ENCODE results near the gene OVCH2.
"Not testable (repeated sequence)": the region's sequence is repeated elsewhere in the genome, so short reads cannot be mapped to it uniquely, and the experiment has no call there.

OVCH2 gene

DNA sequence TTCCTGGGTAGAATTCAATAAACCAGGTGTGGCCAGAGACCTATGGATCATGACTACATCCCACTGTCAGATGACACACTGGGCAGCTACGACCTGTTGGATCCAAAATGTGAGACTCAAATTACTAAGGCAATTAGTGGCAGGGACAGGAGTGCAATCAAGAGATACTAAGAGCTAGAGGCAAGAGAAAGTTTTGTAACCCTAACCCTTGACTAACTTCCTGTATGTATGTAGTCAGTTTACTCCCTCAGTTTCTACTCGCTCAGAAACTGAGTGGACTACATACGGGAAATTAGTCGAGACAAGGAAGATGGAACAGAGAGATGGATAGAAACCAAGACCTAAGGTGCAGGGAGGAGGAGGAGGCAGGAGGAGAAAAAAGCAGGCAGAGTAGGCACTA is 35.6 kb downstream of the OVCH2 start:
- DNase-seq: no peak

DNA sequence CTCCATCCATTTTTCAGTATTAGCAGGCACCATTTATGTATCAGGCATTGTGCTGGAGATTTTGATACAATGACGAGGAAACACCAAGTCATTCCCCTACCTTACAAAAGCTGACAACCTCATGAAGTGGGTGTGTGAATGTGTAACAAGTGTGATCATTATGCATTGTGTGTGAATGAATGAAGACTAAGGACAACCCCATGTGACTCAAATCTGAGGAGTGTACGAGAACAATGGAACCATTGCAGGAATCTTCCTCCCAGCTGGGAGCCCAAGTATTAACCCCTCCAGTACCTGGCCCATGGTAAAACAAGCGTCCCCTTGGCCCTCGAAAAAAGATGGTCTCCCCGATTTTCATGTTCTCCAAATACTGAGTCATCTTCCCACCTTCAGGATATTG is 37.4 kb downstream of the OVCH2 start:
- no peak for DNase-seq

DNA sequence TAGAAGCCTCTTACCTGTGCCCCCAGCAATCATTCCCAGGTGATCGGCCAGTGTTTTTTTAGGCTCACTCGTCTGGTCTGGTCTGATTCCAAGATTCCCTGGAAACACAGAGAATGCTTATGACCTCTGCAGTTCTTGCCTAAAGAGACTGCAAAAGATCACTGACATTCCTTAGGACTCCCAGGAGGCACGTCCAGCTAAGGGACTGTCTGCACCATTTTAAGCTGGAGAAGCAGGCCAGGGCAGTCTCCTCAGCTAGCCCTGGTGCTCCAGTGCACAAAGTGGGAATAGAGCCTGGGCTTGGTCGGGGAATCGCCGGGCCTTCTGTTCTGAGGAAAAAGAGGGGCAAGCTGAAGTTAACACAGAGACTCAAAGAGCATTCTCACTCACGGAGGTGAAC is 37.8 kb downstream of the OVCH2 start:
- no peak for DNase-seq

DNA sequence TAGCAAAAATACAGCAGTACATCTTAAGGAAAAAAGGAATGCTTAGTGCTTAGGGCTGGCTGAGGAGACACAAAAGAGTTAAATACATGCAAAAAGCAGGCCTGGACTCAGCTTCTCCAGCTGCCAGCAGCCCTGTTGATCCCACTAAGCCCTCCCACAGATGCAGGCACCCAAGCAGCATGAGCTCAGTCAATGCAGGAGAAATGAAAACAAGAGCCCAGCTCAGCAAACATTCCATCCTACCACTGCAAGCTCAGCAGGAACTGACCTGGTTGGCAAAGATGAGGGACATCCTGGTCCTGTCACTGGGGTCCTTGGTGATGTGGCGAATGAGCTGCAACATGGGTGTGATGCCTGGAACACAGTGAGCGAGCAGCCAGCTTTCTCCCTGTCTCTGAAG is 38.8 kb downstream of the OVCH2 start:
- no peak for DNase-seq

DNA sequence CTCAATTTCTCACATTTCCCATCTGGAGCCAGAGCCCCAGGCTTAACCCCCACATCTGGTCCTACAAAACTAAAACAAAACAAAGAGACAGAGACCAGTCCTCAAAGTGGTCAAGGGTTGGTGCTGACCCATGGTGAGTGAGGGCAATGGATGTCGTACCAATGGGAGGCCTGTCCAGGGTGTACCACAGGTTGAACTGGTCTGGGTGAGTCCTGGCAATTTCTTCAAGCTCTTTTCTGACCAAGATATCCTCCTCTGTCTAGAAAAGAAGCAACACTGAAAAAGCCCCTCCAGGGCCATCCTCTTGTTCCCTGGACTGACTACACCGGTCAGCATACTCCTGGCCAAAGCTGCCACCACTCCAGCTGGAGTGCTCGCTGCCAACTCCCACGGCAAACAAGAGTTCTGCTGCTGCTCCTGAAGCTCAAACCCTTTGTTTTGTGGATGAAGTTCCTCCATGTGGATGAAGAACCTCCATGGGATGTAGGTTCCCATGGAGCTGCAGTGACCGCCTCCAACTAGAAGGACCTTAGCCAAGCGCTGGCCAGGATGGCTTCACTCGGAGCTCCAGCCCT is 39.9 kb downstream of the OVCH2 start:
- DNase-seq: no peak

DNA sequence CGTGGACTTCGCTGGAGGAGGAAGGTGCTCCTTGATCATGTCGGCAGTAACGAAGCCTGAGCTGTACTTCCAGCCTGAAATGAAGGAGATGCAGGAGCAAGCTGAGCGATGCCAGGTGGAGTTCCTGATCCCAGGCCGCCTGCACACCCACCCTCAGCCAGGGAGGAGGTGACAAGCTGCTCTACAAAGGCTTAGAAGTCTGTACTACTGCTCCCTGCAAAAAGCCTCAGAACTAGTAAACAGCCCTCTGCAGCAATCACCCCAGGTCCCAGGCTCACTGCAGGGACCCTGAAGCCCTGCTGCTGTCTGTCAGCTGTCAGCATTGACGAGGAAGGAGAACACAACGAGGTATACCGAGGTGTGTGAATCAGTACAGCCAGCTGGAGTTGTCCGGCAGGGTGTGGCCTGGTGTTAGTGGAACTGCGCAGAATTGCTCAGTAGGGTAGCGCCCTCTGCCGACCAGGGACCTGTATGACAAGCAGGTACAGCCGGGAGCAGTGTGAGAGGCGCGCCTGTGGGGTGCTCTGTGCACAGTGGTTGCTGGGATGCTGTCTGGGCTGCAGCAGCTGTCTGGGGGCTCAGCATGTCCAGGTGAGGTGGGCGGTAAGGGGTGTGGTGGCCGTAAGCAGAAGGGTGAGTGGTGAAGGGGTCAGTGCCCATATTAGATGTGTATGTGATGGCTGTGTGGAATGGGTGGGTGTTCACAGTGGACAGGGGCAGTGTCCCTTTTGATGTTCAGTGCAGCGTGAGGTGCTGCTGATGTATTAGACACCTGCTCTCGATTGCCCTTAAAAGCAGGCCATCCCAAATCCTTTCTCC is 40.6 kb downstream of the OVCH2 start:
- peak; percentile 19 to 36 (median 25) for DNase-seq

DNA sequence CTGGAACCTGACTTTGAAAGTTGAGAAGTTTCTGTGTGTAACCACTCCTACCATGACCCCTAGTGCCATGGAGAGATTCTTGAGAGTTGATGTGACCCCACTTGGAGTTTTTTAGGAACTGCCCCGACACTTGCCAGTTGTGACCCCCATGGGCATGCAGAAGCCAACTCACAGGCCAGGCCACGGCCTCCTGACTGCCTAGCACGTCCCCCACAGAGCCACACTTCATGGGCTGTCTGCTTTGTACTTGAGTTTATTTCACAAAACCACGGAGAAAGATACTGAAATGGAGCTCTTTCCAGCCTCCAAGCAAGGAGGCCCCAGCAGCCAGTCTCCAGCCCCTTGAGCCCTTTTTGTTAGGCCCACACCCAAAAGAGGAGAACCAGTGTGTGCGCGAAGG is 41.4 kb downstream of the OVCH2 start:
- no peak for DNase-seq

DNA sequence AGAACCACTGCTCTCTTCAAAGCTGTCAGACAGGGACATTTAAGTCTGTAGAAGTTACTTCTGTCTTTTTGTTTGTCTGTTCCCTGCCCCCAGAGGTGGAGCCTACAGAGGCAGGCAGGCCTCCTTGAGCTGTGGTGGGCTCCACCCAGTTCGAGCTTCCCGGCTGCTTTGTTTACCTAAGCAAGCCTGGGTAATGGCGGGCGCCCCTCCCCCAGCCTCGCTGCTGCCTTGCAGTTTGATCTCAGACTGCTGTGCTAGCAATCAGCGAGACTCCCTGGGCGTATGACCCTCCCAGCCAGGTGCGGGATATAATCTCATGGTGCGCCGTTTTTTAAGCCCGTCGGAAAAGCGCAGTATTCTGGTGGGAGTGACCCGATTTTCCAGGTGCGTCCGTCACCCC is 42.7 kb downstream of the OVCH2 start:
- not testable (repeated sequence) for DNase-seq

DNA sequence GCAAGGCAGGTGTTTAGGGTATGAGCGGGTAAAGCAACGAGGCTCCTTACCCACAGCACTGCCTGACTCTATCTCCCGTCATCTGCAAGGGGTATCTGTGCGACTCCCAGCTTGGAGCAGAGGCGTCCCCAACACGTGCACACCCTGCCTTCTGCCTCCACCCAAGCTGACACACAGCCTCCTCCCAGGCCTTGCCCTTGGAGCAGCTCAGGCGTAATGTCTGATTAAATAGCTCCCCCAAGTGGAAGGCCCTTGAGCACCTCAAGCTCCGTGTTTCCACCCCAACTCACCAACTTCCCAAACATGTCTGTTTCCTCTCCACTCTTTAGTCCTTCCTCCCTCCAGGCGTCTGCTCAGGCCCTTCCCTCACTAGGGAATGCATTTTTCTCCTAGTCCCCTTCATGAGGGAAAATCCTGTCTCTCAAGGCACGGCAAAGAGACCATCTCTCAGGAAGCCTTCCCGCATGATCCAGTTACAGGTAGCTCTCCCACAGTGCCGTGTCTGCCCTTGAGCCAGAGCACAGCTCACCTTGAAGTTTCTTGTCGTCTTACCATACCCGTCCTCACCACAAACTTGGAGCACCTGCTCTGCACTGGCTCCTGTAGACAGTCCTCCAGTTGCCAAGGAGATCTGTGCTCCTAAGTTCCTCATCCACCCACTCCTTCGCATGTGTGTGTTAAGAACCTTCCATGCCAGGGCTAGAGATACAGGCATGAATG is 48.8 kb downstream of the OVCH2 start:
- no peak for DNase-seq

DNA sequence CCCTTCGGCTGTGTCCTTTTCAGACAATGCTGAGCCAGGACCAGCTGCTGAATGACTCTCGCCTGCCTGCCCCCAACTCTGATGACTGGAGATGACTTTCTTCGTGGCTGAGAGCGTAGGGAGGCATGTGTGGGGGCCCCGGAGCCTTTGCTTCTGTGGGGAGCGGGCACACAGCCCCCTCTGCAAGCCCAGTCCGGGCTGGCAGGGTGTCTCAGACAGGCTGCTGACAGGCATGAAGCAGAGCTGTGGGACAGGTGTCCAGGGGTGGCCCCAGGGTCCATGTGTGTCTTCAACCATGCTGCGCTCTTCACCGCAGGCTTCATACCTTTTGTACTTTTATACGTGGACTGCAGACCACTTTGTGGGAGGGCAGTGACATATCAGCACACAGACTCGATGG is 49.6 kb downstream of the OVCH2 start:
- DNase-seq: no peak

DNA sequence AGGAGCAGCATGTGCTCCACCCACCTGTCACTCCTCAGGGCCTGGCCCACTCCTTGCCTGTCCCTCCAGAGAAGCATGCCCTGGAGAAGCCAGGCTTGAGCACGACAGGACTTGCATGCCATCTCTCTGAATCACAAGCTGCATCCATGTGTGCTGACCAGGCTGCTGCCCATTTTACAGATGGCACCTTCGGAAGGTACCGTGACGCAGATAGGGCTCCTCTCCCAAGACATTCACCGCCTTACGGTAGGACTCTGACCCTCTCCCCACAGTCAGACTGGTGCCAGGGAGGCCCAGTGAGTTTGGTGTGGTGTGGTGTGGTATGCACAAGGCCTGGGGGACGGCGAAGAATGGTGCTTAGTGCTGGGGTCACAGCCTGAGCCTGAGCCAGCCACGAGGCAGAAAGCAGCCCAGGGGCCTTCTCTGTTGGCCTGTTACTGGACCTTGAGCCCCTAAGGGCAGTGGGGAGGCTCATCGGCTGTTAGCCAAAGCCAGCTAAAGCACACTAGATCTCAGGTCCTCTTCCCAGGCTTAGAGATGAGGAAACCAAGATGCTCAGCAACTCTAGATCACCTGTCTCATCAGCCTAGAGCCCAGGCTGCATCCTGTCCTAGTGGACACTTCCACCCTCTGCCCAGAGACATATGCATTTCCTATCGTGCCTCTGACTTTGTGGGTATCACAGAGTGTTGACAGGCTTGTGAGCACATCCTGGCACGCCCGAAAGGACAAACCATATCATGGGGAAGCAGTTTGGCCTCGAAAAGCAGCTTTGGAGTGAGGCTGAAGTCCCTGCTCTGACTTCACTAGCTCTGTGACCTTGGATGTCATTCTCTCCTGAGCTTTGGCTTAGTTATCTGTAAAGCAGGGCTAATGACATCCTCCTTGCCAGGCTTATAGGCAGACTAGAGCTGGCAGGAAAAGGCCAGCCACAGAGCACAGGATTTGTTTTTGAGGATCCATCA is 50.7 kb downstream of the OVCH2 start:
- DNase-seq: no peak

DNA sequence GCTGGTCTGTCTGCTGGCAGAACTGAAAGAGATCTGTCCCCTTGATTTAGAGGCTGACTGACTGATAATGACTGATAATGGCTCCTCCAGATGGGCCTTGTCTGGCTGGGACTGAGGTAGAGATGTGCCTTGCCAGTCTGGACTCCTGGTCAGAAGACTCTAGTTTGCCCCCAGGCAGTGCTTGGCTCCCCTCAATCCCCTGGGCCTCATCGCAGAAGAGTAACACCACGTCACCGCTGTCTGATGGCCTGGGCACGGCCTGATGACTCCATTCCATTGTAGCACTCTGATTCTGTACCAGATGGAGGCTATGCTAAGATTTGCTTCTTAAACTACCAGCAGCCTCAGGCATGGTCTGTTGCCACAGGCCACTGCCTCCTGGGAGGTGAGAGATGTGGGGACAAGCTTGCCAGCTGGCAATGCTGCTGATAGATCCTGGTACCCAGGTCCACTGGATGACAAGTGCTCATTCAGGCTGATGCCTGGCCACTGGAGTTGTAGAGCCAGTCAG is 52.0 kb downstream of the OVCH2 start:
- no peak for DNase-seq

DNA sequence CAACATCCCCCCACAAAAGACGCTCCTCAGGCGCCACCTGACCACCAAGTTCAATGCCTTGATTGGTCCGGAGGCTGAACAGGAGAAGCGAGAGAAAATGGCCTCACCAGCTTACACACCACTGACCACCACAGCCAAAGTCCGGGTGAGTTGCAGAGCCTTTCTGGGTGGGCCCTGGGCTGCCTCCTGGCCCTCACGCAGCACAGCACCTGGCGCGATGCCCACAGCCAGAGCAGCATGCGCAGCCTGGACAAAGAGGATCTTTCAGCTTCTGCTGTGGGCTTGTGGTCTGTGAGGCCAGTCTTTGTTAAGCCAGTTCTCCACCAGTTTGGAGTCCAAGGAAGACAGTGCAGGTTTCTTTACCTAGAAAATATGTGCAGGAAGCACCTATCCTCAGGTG is 54.6 kb downstream of the OVCH2 start:
- DNase-seq: no peak

DNA sequence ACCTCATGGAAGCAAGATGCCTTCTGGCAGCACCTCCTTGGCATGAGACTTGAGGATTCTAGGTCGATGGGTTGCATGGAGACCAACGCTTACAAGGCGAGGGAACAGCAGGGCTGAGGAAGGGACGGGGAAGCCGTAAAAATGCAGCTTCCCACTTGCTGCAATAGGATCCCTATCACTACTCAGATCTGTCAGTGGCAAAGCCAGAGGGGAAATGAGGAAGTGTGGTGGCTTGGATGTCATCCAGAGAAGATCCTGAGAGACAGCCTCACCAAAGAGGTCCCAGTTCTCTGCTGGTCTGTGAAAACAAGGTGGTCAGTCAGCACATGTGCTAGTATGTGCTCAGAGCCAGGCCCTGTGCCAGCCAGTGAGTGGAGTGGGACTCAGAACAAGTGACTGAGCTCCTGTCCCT is 55.1 kb downstream of the OVCH2 start:
- DNase-seq: no peak

DNA sequence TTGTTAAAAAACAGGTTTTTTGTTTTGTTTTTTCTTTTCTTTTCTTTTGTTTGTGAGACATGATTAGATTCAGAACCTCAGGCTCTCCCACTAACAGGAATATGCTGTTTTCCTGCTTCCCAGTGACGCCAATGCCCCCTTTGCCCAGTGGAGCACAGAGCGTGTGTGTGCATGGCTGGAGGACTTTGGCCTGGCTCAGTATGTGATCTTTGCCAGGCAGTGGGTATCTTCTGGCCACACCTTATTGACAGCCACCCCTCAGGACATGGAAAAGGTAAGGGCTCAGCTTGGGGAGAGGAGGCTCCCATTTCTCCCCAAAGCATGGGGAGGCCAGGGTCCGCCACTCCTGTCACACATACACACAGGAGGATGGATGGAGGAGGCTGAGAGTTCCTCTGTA is 58.0 kb downstream of the OVCH2 start:
- DNase-seq: no peak

DNA sequence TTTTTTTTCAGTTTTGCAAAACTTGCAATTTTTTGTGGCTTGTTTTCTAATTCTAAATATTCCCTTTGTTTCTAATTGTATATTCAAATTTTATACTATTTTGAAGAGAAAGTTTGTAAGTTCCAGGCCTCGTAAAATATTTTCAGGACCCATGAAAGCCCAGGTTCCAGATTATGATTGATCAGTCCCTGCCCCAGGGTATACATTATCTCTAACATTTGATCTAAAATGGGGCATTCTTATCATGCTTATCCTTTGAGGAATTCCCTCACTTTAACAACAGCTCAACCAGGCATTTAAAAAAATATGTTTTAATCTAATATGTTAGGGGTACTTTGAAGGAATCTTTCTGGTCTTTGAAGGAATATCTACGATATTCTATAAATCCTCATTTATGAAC is 59.4 kb downstream of the OVCH2 start:
- no peak for DNase-seq

DNA sequence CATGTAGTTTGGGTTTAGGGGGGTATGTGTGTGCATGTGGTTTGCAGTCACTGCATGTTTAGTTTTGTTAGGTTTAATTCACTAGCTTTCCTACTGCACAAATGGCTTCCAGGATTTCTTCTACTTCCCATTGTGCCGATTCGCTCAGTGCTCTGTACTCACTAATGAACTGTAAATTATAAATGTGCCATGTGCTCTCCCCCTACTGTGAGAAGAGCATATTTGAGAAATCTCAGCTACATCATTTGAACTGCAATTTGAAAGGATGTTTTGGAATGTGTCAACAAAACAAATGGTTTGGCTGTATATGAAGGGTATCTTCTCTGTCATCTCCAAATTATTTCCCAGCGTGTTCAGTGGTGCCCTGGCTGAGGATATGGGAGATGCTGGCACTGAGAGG is 61.1 kb downstream of the OVCH2 start:
- no peak for DNase-seq

DNA sequence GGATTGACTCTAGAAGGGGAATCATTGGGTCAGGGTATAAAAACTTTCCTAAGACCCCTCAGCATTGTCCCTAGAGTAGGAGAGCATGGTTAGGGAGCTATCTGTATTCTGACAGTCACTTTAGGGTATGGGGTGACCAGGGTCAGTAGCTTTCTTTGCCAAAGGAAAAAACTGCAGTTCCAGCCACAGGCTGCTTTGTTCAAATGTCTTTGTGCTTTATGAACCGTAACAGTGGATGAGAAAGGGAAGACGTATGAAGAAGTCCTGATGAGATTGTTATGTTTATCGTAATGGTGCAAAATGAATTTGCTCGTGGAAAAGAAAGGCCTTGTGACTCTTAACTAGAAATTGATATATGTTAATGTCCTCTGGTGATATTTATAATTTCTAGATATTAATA is 63.0 kb downstream of the OVCH2 start:
- no peak for DNase-seq

DNA sequence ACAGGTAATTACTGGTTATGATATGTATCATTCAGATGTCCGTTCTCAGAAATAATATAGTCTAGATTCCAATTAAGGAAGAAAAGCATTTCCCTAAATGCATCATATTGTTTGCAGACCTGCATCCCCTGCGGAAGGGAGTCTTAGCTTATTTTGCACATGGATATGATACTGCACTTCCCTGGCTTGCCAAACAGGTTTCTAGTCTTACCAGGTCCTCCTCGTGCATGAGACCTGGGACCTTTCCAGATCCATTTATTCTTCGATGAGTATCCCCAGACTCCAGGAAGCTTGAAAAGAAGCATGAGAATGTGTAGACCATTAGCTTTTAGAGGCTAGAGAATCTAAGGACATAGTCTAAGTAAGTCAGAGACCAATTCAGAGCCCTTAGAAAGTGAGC is 63.5 kb downstream of the OVCH2 start:
- DNase-seq: no peak

DNA sequence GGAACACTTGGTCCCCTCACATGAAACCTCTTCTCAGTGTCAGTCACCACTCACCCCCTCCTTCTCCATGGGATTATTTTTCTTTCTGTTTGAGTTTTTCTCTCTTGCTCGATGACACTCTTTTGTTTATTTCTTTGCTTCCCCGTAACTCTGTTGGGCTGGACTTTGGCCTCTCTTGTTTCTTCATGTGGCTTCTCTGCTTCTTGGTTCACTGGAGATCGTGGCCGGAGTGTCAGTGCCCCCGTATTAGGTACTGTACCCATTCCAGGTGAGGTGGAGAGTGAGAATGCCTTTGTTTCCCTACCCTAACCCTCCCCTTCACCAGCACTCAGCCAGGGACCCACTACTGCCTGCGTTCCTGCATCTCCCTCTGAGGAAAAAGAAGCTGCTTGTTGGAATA is 65.5 kb downstream of the OVCH2 start:
- DNase-seq: no peak

DNA sequence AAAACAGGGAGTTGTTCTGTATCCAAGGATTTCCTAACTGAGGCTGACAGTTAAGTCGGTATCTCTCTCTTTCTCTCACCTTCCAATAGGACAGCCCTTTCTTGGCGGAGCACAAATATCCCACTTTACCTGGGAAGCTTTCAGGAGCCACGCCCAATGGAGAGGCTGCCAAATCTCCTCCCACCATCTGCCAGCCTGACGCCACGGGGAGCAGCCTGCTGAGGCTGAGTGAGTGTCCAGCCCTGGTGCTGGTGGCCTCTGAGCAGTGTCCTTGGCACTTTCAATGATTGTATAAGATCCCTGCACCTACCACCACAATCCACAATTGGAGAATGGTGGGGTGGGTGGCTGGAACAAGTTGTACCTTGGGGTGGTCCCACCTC is 66.6 kb downstream of the OVCH2 start:
- DNase-seq: no peak
